HuH-7 (cell line): ENCODE measurements around the gene LMX1B.
"Not testable (repeated sequence)": the region's sequence is repeated elsewhere in the genome, so short reads cannot be mapped to it uniquely, and the experiment has no call there.

Experiments used
- DNase-seq: peaks from one replicate; pipeline ENCODE4 v3.0.0; 2011; ENCODE audit warnings: low spot score

The LMX1B gene

DNA sequence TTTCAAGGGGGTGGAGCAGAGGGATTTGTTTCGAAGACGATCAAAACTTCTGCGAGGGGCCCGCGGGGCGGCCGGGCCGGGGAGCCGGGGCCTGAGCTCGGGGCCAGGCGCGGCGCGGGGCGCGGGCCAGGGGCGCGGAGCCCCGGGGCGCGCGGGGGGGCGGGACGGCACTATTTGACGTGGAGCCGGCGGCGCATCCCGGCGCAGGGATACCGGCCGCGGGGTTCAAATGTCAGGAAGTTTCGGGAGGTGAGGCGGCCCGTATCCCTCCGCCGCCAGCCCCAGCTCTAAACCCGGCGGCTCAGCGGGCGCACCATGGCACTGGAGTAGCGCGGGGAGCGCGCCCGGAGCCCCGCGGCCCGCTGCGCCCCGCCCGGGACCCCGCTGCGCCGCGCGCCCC, at the start of gene LMX1B:
TSS of gene LMX1B (plus strand) at position 278 of the 400 bp plus-strand sequence. CDS start 522 bp downstream, outside the sequence.
- DNase-seq, result peak; percentile 90

DNA sequence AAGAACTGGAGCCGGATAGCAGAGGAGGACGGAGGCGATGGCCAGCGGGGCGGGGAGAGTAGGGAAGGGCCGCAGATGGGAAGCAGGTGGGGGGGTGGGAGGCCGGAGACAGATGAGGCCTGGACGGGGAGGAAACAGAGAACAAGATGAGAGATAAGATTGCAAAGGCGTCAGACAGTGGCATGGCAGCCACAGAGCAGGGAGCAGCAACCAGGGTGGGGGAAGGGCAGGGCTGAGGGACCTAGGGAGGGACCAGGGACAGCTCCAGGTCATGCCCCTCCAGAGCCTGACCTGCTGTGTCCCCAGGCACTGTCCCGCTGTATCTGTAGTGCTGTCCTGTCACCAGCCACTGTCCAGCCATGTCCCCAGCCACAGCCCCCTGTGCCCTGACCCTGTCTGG, 49.6 kb upstream of the LMX1B start:
- no peak for DNase-seq

DNA sequence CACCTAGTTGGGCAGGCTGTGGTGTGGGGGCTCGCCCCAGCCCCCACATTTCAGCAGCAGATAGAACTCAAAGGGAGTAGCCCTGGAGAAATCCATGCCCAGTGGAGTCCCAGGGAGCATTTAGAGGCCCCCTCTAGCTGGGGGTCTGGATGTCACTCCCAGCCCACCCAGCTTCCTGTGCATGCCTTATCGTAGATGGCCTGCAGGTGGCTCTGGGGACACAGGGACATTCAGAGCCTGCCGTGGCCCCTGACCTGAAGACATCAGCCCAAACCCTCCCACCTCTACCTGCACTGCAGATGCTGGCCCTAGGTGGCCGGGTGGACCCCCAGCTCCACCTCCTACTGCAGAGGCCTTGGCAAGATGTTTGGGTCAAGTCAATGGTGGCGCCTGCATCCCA, 49.0 kb upstream of the LMX1B start:
- no peak for DNase-seq

DNA sequence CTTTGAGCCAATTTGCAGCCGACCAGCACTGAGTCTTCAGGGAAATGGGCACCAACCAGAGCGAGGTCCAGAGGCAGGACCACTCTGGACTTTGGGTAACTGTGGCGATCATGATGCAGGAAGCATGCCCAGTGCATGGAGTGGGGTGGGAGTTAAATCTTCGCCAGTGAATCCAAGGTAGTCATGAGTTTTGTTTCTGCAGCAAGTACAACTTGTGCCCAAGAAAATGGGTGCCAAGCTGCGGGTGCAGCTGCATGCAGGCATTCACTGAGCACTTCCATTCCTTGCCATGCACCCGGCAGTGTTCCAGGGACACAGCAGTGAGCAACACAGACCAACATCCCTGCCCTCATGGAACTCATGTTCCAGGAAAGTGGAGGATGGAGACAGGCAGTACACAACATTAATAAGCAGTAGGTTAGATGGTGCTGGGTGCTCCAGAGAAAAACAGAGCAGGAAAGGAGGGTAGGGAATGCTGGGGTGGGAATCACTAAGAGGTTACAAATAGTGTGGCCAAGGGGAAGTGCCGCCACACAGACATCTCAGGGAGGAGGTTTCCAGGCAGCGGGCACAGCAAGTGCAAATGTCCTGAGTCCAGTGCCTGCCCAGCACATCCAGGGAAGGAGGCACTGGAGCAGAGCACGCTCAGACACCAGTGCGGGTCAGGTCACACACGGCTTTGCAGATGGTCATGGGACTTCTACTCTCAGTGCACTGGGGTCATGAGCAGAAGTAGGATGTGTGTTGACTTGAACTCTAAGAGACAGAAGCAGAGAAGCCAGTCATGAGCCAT, 48.2 kb upstream of the LMX1B start:
- no peak for DNase-seq

DNA sequence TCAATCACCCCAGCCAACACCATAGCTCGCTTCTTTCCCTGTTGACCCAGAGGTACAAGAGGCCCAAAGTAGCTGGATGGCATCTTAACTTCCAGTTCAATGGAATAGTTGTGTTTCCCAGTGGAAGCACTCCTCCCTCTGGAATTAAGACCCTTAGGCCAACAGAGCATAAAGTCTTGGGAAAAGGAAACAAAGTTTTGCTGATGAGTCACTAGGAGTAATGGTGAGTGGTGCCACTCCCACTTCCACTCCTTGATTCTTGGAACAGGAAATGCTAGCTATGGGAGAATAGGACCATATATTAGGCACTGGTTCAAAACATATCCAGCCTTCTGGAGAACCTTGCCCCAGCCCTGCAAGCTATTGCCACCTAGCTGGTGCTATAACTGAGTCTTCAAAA, 44.7 kb upstream of the LMX1B start:
- DNase-seq, result no peak

DNA sequence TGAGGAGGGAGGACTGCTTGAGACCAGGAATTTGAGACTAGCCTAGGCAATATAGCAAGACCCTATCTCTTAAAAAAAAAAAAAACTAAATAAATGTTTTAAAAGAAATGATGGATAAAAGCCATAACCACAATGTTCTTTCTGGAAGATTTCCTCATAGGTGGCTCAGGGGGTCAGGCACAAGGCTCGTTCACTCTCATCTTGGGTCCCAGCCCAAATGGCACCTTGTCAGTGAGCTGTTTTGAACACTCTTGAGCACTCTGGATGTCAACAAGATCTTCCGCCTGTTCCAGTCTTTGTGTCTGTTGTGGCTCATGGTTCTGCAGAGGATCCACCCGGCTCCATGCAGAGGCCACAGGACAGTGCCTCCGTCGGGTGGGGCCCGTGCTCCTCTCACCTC, 35.7 kb upstream of the LMX1B start:
- no peak for DNase-seq

DNA sequence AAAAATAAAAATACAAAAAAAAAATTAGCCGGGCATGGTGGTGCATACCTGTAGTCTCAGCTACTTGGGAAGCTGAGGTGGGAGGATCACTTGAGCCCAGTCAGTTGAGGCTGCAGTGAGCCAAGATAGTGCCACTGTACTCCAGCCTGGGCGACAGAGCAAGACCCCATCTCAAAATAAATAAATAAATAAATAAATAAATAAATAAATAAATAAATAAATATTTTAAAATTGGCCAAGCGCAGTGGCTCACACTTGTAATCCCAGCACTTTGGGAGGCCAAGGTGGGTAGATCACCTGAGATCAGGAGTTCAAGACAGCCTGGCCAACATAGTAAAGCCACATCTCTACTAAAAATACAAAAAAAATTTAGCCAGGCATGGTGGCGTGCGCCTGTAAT, 33.4 kb upstream of the LMX1B start:
- DNase-seq, result not testable (repeated sequence)

DNA sequence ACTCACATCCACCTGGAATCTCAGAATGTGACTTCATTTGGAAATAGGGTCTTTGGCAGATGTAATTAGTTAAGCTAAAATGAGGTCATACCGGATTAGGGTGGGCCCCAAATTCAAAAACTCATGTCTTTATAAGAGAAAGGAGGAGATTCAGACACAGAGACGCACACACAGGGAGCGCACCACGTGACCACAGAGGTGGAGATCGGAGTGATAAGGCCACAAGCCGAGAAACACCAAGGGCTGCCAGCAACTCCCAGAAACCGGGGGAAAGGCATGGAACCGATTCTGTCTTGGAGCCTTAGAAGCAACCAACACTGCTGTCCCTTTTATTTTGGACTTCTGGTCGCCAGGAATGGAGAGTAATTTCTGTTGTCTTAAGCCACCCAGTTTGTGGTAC, 31.8 kb upstream of the LMX1B start:
- no peak for DNase-seq

DNA sequence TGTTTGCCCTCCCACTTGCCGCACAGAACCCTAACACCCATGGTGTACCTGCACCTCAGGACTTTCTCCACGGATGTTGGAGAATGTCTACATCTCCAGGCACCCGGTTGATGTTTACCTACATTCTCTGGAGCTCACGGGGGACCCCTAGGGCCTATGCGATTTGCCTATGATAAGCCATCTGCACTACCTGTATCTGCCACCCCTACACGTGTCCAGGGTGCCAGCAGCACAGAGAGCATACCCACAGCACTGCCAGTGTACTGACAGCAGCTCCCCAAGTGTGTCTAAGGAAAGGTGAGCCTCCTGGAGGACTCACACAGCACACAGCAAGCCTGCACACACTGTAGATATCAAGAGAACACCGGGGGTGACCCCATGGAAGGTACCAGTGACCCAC, 31.3 kb upstream of the LMX1B start:
- DNase-seq, result no peak

DNA sequence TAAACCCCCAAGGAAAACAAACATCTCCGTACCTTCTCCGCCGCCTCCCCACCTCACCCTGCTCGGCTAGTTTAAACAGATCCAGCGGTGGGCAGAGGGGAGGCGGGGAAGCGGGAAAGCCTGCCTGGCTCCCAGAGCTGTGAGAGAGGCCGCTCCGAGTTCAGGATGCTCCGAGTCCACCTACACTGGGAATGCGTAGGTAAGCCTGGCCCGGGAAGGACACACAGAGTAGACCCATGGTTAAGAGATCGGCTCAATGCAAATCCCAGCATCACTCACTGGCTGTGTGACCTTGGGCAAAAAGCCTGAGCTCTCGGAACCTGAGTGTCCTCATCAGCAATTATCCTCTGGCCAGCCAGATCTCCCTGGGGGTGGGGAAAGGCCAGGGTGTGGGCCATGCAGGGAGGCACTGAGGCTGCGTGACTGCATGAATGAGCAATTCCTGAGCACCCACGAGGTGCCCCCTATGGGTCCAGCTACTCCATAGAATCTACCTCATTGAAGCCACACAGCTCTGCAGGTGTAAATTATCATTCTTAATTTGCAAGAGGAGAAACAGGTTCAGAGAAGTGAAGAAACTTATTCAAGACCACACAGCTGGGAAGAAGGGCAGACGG, 30.5 kb upstream of the LMX1B start:
- DNase-seq, result no peak

DNA sequence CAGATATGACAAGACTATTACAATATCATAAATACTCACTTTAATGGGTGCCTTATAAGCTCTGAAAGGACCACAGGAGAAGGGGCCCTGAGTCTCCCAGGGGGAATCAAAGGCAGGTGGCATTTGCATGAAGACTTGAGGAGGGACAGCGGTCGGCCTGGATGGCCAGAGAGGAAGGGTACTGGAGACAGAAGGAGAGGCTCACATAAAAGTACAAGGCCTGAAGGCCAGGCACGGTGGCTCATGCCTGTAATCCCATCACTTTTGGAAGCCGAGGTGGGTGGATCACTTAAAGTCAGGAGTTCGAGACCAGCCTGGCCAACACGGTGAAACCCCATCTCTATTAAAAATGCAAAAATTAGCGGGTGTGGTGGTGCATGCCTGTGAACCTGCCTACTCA, 29.1 kb upstream of the LMX1B start:
- no peak for DNase-seq

DNA sequence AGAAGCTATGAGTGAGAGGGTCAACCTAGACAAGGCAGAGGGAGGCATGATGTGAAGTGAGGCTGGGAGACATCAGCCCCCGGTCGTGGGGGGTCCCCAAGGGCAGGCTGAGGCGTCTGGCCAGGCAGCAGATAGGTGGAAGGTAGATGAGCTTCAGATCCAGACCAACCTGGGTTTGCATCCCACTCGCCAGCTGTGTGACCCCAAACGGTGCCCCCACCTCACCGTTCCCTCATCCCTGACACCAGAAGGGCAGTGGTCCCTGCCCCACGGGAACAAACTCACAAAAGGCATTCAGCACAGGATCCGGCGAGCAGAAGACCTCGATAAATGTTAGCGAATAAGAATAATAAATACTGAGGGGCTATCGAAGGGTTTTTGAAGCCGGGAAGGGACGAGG, 27.5 kb upstream of the LMX1B start:
- DNase-seq, result no peak

DNA sequence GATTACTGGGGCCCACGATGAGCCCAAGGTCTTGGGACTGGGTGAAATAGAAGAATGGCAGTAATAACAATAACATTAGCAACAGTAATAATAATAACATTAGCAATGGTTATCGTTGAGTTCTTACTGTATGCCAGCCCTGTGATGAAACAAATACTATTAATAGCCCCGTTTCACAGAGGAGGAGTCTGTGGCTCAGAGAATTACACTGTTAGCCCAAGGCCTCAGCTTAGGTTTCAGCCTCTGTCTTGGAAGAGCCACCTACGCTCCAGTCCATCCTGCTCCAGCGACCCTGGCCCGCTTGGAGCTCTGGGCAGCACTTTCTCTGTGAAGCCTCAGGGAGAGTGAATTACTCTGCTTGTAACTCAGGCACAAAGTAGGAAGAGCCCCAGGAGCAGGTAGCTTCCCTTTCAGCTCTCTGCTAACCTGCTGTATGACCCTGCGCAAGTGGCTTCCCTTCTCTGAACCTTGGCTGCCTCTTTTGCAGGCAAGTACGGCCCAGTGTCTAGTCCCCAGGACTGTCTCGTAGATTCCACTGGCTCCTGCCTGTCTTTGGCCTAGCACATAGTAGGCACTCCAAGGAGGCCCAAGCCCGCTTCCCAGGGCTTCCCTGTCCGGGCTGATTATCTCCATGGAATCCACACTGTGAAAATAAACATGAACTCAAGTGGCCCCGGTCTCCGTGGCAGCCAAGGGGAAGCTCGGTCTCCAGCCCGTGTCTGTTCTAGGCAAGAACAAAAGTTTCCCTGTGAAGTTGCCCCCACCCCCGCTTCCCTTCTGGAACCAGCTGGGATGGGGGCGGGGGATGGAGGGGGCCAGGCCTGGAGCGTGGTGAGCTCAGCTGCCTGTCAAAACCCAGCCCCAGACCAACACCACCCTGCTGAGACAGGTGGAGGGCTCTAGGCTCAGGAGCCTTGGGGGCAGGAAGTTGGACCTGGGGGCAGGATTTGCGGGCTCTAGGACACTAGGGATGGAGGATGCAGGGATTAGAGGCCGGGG, 26.2 kb upstream of the LMX1B start:
- no peak for DNase-seq

DNA sequence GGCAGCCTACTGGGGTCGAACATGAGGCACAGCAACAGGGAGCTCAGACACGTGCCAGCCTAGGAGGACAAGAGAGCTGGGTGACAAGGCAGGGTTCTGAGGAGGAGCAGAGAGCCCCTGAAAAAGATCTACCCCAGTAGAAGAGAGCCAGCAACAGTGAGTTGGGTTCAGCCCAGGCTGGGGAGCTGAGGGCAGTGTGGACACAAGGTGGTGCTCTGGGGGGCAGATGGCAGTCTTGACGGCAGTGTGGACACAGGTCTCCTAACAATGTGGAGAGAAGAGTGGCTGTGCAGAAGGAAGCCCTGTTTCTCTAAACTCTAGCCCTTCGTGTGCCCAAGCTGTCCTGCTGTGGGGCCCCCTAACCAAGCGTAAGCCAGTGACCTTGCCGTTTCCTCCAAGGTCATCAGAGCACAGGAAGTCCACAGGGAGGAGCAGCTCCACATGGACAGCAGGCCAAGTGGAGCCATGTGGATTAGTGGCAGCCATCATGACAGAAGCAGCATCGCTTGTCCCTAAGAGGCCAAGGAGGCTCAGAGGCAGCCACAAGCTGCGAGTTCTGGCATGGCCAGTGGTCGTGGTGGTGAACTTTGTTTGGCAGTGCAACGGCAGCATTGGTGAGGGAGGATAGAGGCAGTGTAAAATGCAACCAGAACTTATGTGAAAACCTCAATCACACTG, 25.1 kb upstream of the LMX1B start:
- DNase-seq, result no peak

DNA sequence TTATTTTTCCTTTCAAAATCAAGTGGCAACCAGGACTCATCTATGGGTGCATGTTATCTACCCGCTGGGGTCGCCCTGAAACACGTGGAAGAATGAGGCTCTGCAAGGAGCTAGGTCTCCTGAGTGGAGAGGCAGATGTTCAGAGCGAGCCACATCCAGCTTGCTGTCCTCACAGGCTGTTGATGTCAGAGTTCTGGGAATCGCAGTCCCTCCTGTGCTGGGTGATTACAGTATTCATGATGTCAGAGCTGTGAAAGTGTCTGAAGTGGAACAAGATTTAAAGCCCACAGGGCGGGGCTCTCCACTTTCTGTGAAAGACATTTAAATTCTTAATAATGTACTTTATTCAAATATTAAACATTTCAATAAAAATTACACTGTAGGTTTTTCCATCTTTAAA, 24.4 kb upstream of the LMX1B start:
- DNase-seq, result no peak

DNA sequence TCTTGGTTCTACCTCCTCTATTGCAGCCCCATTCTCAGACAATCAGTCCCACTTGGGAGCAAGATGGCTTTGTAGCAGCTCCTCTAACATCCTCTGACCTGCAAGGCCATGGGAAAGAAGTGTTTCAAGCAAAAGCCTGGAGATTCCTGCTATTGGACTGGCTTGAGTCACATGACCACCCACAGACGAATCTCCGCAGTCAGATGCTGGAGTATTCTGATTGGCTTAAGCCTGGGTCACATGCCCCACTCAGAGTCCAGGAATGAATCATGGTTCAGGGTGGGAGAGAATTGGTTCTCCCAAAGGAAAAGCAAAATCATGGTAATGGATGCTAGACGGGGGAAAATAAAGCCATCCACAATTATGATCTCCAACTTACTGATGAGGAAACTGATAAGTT, 22.6 kb upstream of the LMX1B start:
- DNase-seq, result no peak

DNA sequence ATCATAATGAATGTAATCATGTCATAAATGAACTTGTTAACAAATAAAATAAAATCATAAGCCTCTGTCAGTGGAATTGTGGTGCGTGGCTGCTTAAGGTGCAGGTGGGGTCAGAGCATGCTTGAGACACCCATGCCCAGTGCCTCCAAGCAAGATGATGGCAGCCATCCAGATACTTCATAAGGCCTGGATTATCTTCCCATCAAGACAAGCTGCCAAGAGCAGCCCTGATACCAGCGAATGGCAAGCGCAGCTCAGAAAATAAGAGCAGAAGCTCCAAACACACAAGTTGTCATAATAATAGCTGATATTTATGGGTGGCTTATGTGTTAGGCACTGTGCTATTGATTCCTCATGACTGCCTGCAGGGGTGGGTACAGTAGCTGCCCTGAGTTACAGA, 21.8 kb upstream of the LMX1B start:
- DNase-seq, result no peak

DNA sequence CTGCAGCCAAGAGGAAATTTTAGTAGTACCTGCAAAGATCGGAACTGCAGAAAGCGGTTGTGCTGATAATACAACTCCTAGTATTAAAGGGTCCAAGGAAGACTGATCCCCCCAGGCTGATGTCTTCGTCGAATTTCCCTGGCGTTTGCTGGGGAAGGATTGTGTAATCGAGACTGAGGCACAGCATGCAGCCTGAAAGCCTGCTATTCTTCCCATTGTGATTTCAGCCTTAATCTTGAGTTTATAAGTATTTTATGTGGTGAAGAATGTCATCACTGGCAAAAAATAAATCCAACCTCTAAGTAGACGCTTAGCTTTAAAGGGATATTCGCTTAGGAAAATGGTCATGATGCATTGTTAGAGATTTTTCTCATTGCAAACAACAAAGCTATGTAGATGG, 21.3 kb upstream of the LMX1B start:
- no peak for DNase-seq

DNA sequence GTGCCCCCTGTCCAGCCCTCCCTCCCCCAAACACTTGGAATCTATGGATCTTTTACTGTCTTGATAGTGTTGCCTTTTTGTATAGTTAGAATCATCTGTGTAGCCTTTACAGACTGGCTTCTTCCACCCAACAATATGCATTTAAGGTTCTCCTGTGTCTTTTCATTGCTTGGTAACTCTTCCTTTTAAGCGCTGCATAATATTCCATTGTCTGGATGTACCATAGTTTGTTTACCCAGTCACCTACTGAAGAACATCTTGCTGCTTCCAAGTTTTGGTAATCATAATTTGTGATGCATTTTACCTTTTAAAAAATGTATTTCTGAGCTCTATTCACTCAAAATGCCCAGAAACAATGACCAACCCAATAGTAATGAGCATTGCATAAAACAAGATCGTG, 17.7 kb upstream of the LMX1B start:
- no peak for DNase-seq

DNA sequence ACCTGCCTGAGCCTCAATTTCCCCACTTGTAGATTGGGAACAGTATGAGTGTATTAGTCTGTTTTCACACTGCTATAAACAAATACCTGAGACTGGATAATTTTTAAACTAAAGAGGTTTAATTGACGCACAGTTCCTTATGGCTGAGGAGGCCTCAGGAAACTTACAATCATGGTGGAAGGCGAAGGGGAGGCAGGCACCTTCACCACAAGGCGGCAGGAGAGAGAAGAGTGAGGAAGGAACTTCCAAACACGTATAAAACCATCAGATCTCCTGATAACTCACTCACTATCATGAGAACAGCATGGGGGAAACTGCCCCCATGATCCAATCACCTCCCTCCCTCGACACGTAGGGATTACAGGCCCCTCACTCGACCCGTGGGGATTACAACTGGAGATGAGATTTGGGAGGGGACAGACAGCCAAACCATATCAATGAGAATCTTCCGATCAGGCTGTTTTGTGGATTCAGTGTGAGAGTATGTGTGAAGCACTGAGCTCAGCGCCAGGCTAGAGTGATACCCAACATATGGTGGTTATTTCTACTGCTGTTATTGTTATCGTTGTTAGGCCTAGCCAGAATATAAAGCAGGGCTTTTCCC, 14.6 kb upstream of the LMX1B start:
- no peak for DNase-seq
